Suprapubic skin (tissue), 4 donors: Measurements from ENCODE around the gene SYT1. TPM values are rescaled to one million over a fixed set of nuclear protein-coding genes. Genes with fewer than 3 reads are reported as not detected.

ENCODE experiments used
- DNase-seq, 2 donors: peaks; one replicate each; pipeline ENCODE4 v3.0.0-alpha.2; 2019; ENCODE audit warnings: low spot score in 2 of 2
- H3K27ac ChIP-seq: fragments of 200-600 bp; sonication (generic); one replicate; pipeline ENCODE4 v1.5.1; 2019
- H3K27me3 ChIP-seq: fragments of 200-600 bp; sonication (generic); one replicate; pipeline ENCODE4 v1.5.1; 2019
- H3K36me3 ChIP-seq: fragments of 200-600 bp; sonication (generic); one replicate; pipeline ENCODE4 v1.5.1; 2019
- H3K4me1 ChIP-seq: fragments of 200-600 bp; sonication (generic); one replicate; pipeline ENCODE4 v1.5.1; 2019
- H3K4me3 ChIP-seq: fragments of 200-600 bp; sonication (generic); one replicate; pipeline ENCODE4 v1.5.1; 2019; ENCODE audit warnings: mild to moderate bottlenecking
- H3K9me3 ChIP-seq: fragments of 200-600 bp; sonication (generic); one replicate; pipeline ENCODE4 v1.5.1; 2019
- EP300 ChIP-seq: sonication (generic); formaldehyde crosslinking; IDR thresholded peaks from one replicate; pipeline ENCODE4 v1.6.1; 2017; ENCODE audit warnings: antibody characterized with exemption
- POLR2A ChIP-seq, 2 donors: fragments of 450-650 bp; IDR thresholded peaks; one replicate each; pipeline ENCODE4 v1.6.1; 2017; ENCODE audit warnings: antibody characterized with exemption in 2 of 2, mild to moderate bottlenecking in 2 of 2, moderate library complexity in 2 of 2
- POLR2AphosphoS5 ChIP-seq, 3 donors: sonication (generic); formaldehyde crosslinking; IDR thresholded peaks; one replicate each; pipeline ENCODE4 v1.6.1; 2017; ENCODE audit warnings: antibody characterized with exemption in 3 of 3
- WGBS: methylation state at CpG from one replicate; pipeline ENCODE4 v1.1.5; 2018; 5-methylcytosine and 5-hydroxymethylcytosine counted together
- total RNA-seq, 4 donors: library from RNA; depleted of rRNA; stranded (reverse); fragments of >200 nt; gene quantifications; one replicate each; pipeline ENCODE4 v1.1.0, GENCODE V29; 2016
- TF ChIP-seq, protein P1 (sequence below), 2 donors: fragments of 200-600 bp in 1 of 2; fragments of 450-650 bp in 1 of 2; sonication (generic) in 1 of 2; IDR thresholded peaks; one replicate each; pipeline ENCODE4 v1.5.1; 2016 to 2019; ENCODE audit warnings: antibody characterized with exemption in 2 of 2, mild to moderate bottlenecking in 1 of 2, moderate library complexity in 1 of 2

Gene SYT1
- total RNA-seq, 4 donors from 2014 or later, result 0.15 to 0.31 TPM; not detected in 2

DNA sequence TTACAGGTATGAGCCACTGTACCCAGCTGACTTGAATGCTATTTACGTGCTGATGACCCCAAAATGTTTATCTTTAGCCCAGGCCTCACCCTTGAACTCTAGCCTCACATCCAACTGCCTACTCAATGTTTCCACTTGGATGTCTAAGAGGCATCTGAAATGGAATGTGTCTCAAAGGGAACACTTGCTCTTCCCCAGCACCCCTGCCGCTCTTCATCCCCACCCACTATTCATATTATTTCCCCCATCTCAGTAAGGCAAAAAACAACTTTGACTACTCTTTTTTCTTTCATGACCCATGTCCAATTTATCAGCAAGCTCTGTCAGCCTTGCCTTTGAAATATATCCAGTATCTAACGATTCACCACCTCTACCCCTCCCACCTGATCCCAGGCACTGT lies 621.6 kb downstream of the SYT1 start:
- no peak overlapping the region for H3K4me3 ChIP-seq
- no peaks in the 10 kb centered on the region for H3K4me1 ChIP-seq
- H3K9me3 ChIP-seq, result no peaks in the 10 kb centered on the region
- no peaks in the 10 kb centered on the region for H3K36me3 ChIP-seq
- no peaks in the 10 kb centered on the region for H3K27me3 ChIP-seq
- TF ChIP-seq, protein P1, sequence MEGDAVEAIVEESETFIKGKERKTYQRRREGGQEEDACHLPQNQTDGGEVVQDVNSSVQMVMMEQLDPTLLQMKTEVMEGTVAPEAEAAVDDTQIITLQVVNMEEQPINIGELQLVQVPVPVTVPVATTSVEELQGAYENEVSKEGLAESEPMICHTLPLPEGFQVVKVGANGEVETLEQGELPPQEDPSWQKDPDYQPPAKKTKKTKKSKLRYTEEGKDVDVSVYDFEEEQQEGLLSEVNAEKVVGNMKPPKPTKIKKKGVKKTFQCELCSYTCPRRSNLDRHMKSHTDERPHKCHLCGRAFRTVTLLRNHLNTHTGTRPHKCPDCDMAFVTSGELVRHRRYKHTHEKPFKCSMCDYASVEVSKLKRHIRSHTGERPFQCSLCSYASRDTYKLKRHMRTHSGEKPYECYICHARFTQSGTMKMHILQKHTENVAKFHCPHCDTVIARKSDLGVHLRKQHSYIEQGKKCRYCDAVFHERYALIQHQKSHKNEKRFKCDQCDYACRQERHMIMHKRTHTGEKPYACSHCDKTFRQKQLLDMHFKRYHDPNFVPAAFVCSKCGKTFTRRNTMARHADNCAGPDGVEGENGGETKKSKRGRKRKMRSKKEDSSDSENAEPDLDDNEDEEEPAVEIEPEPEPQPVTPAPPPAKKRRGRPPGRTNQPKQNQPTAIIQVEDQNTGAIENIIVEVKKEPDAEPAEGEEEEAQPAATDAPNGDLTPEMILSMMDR (IDR thresholded peaks at IDR 0.05), result no peak
- TF ChIP-seq EP300, result no peak
- no peak for TF ChIP-seq POLR2AphosphoS5 (IDR thresholded peaks at IDR 0.05)
- no peak for TF ChIP-seq POLR2A (IDR thresholded peaks at IDR 0.05)
- 71% methylated on average over 3 of the region's 3 CpGs for WGBS
- H3K27ac ChIP-seq, result no peak overlapping the region
- DNase-seq, result no peak

DNA sequence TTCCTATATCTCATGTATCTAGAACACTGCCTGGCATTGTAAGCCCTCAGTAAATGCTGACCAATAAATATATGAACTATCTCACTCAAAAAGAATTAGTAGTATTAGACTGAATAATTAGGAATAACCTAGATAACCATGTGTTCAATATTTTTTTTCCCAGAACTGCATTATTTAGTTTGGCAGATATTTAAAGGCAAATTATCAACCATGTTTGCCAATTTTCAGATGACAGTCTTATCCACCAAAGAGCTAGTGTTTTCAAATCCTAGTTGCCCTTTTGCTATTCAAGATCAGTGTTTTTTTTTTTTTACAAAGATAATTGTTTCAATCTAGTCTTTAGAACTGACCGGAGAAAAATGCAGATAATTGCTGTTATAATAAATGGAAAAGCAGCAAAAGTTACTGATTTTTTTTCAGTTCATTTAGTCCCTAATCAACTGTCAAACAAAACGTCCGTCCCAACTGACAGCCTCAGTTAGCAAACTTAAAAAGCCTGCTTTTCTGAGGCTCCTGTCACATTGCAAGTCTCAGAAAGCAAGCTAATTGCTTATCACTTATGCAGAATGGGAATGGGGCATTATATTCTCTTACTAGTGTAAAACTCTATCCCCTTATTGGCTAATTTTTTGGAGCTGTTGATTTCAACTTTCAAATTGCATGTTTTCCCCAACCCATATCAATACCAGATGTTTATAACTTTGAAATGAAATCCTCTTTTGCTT lies 623.0 kb downstream of the SYT1 start:
- Histone ChIP-seq H3K9me3 (no peaks in the 10 kb centered on the region), H3K27ac (no peak overlapping the region), H3K36me3 (no peaks in the 10 kb centered on the region), H3K27me3 (no peaks in the 10 kb centered on the region), H3K4me3 (no peak overlapping the region), H3K4me1 (no peaks in the 10 kb centered on the region)
- no peak for TF ChIP-seq POLR2AphosphoS5 (IDR thresholded peaks at IDR 0.05)
- TF ChIP-seq EP300, result no peak
- TF ChIP-seq, protein P1 (IDR thresholded peaks at IDR 0.05), result no peak
- no peak for TF ChIP-seq POLR2A (IDR thresholded peaks at IDR 0.05)
- 63% methylated on average over 3 of the region's 3 CpGs for WGBS
- DNase-seq, result no peak
